Body of pancreas (tissue), 4 donors: ENCODE results near the gene BCKDHB.

ENCODE experiments used
- POLR2A ChIP-seq, 3 donors: fragments of 450-650 bp; IDR thresholded peaks; one replicate each; pipeline ENCODE4 v1.6.1; 2016; ENCODE audit warnings: antibody characterized with exemption in 3 of 3, mild to moderate bottlenecking in 2 of 3
- TF ChIP-seq, protein P1 (sequence below), 7 experiments: fragments of 450-650 bp in 4 of 7; fragments of 200-600 bp in 3 of 7; sonication (generic) in 3 of 7; IDR thresholded peaks; one replicate each; pipeline ENCODE4 v1.5.1; 2016 to 2019; ENCODE audit warnings: antibody characterized with exemption in 7 of 7

DNA sequence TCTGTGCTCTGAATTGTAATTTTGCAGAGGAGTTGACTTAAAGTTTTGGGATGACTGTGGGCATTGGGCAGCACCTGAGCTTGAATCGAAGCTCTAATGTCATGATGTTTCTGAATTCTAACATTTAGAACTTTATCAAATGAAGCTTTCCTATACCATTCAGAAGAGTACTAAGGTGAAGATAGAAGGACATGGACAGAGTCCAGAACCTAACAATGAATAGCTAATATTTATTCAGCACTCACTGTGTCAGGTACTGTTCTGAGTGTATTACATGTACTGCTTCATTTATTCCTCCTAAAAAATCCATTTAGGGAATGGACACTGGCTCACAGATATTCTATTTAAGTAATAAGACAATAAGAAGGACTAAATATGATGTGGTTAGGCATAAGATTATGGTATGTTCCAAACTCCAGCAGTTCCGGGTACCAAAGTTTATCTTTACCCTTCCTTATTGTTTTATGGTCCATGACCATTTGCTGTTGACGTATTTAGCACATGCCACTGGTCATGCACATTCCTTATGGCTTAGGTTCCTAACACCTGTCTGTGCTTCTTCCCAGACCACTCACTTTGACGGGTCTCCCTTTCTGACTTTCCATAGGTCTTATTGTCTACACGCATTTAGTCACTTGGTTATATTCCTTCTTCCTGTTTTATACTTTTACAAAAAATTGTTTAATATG, 20.3 kb downstream of the BCKDHB start:
- TF ChIP-seq POLR2A (IDR thresholded peaks at IDR 0.05), result no peak
- TF ChIP-seq, protein P1, sequence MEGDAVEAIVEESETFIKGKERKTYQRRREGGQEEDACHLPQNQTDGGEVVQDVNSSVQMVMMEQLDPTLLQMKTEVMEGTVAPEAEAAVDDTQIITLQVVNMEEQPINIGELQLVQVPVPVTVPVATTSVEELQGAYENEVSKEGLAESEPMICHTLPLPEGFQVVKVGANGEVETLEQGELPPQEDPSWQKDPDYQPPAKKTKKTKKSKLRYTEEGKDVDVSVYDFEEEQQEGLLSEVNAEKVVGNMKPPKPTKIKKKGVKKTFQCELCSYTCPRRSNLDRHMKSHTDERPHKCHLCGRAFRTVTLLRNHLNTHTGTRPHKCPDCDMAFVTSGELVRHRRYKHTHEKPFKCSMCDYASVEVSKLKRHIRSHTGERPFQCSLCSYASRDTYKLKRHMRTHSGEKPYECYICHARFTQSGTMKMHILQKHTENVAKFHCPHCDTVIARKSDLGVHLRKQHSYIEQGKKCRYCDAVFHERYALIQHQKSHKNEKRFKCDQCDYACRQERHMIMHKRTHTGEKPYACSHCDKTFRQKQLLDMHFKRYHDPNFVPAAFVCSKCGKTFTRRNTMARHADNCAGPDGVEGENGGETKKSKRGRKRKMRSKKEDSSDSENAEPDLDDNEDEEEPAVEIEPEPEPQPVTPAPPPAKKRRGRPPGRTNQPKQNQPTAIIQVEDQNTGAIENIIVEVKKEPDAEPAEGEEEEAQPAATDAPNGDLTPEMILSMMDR (IDR thresholded peaks at IDR 0.05), result no peak
